Activated T-cell treated with anti-CD3 and anti-CD28 coated beads for 1 hour (primary cell): Measurements from ENCODE around the gene STEAP3.

Source experiments
- DNase-seq: peaks from one replicate; pipeline ENCODE4 v3.0.0-alpha.2; 2020; ENCODE audit warnings: low read depth

Gene STEAP3

GRCh38 chr2:119248311-119248710, 24.7 kb downstream of the STEAP3 start:
- DNase-seq: no peak

GRCh38 chr2:119248751-119249150, 25.1 kb downstream of the STEAP3 start:
- no peak for DNase-seq

GRCh38 chr2:119249311-119249710, 25.7 kb downstream of the STEAP3 start:
- DNase-seq: no peak

- no peak for DNase-seq
These were observed 26.5 kb downstream of the STEAP3 start for GRCh38 chr2:119249855-119250717.

- DNase-seq: no peak
These were observed 27.2 kb downstream of the STEAP3 start for GRCh38 chr2:119250718-119251290.

GRCh38 chr2:119251652-119252051, 28.0 kb downstream of the STEAP3 start:
- no peak for DNase-seq

GRCh38 chr2:119252186-119253113, 28.8 kb downstream of the STEAP3 start:
- no peak for DNase-seq

- no peak for DNase-seq
These were observed 29.6 kb downstream of the STEAP3 start for GRCh38 chr2:119253114-119253702.

GRCh38 chr2:119253760-119254600, 30.3 kb downstream of the STEAP3 start:
- DNase-seq: no peak

- no peak for DNase-seq
These were observed 31.0 kb downstream of the STEAP3 start for GRCh38 chr2:119254601-119255080.

- no peak for DNase-seq
These were observed 32.3 kb downstream of the STEAP3 start for GRCh38 chr2:119255760-119256581.

GRCh38 chr2:119256582-119256921, 32.9 kb downstream of the STEAP3 start:
- no peak for DNase-seq

- no peak for DNase-seq
These were observed 33.6 kb downstream of the STEAP3 start for GRCh38 chr2:119257198-119257597.

GRCh38 chr2:119259296-119259860, 35.7 kb downstream of the STEAP3 start:
- no peak for DNase-seq

GRCh38 chr2:119260646-119261492, 37.2 kb downstream of the STEAP3 start:
- DNase-seq: no peak

- DNase-seq: no peak
These were observed 38.0 kb downstream of the STEAP3 start for GRCh38 chr2:119261493-119262225.

GRCh38 chr2:119263025-119263424, 39.4 kb downstream of the STEAP3 start:
- DNase-seq: no peak

- no peak for DNase-seq
These were observed 40.0 kb downstream of the STEAP3 start for GRCh38 chr2:119263656-119264055.
